IMR-90 (cell line): ENCODE results near the gene SNCG.

Experiments used
- BHLHE40 ChIP-seq: fragments of 150-350 bp; IDR thresholded peaks from 2 replicates; pipeline ENCODE4 v1.6.1; 2016; ENCODE audit warnings: mild to moderate bottlenecking, low read depth, low read length
- CHD1 ChIP-seq: IDR thresholded peaks from 2 replicates; pipeline ENCODE4 v1.6.1; 2012; ENCODE audit warnings: low read depth, low read length, improper control_type of control experiment
- CTCF ChIP-seq: conservative IDR thresholded peaks from 2 replicates; pipeline ENCODE4 v1.5.1; 2012; ENCODE audit warnings: mild to moderate bottlenecking, low read depth, low read length, improper control_type of control experiment
- ELK1 ChIP-seq: fragments of 150-350 bp; IDR thresholded peaks from 2 replicates; pipeline ENCODE4 v1.6.1; 2016; ENCODE audit warnings: low read depth, mild to moderate bottlenecking, low read length, moderate library complexity, borderline replicate concordance
- FOS ChIP-seq: fragments of 150-350 bp; IDR thresholded peaks from 2 replicates; pipeline ENCODE4 v1.6.1; 2016; ENCODE audit warnings: low read depth, low read length
- MAFK ChIP-seq: IDR thresholded peaks from 2 replicates; pipeline ENCODE4 v1.6.1; 2012; ENCODE audit warnings: low read depth, low read length, improper control_type of control experiment
- MAZ ChIP-seq: IDR thresholded peaks from 2 replicates; pipeline ENCODE4 v1.6.1; 2012; ENCODE audit warnings: low read depth, mild to moderate bottlenecking, low read length, improper control_type of control experiment, moderate library complexity, borderline replicate concordance
- POLR2A ChIP-seq: IDR thresholded peaks from 2 replicates; pipeline ENCODE4 v1.6.1; 2012; ENCODE audit warnings: mild to moderate bottlenecking, low read depth, low read length
- RAD21 ChIP-seq: IDR thresholded peaks from 2 replicates; pipeline ENCODE4 v1.6.1; 2012; ENCODE audit warnings: low read length, improper control_type of control experiment
- RCOR1 ChIP-seq: IDR thresholded peaks from 2 replicates; pipeline ENCODE4 v1.6.1; 2012; ENCODE audit warnings: mild to moderate bottlenecking, low read length, improper control_type of control experiment; ENCODE audit not compliant: insufficient replicate concordance
- RFX5 ChIP-seq: IDR thresholded peaks from 2 replicates; pipeline ENCODE4 v1.8.0; 2012; ENCODE audit warnings: low read depth, mild to moderate bottlenecking, low read length, moderate library complexity
- SMC3 ChIP-seq: fragments of 150-350 bp; IDR thresholded peaks from 2 replicates; pipeline ENCODE4 v1.6.1; 2016; ENCODE audit warnings: low read depth, mild to moderate bottlenecking, antibody characterized with exemption, low read length, moderate library complexity
- USF2 ChIP-seq: fragments of 150-350 bp; IDR thresholded peaks from 2 replicates; pipeline ENCODE4 v1.6.1; 2017; ENCODE audit warnings: mild to moderate bottlenecking, antibody characterized with exemption, low read length, low read depth

GRCh38 chr10:86962981-86963310, 4.5 kb downstream of the SNCG start:
- no peak for TF ChIP-seq RAD21
- TF ChIP-seq POLR2A, result no peak
- TF ChIP-seq CTCF, result no peak
- TF ChIP-seq MAFK, result no peak
- TF ChIP-seq BHLHE40, result no peak
- TF ChIP-seq SMC3, result no peak
- no peak for TF ChIP-seq ELK1
- no peak for TF ChIP-seq FOS
- no peak for TF ChIP-seq RFX5
- TF ChIP-seq USF2, result no peak
- no peak for TF ChIP-seq CHD1
- TF ChIP-seq RCOR1, result no peak
- TF ChIP-seq MAZ, result no peak
